SU-DHL-6 (cell line): Measurements from ENCODE around the gene BPIFB2.

Experiments
- H2AFZ ChIP-seq: fragments of 200-600 bp; sonication (generic); 2 replicates; pipeline ENCODE4 v1.6.1; 2014; ENCODE audit warnings: low read depth, mild to moderate bottlenecking, moderate library complexity, mixed read lengths, antibody characterized with exemption, low read length; ENCODE audit not compliant: severe bottlenecking
- H3F3A ChIP-seq: fragments of 200-600 bp; shearing (Covaris generic); 2 replicates; pipeline ENCODE4 v1.6.0; 2016; ENCODE audit warnings: antibody characterized with exemption, mild to moderate bottlenecking; ENCODE audit not compliant: insufficient read depth
- H3K27ac ChIP-seq: fragments of 200-600 bp; sonication (generic); 2 replicates; pipeline ENCODE4 v1.5.1; 2016; ENCODE audit warnings: low read depth, mild to moderate bottlenecking, low read length, moderate library complexity, mixed read lengths
- H3K27me3 ChIP-seq: fragments of 200-600 bp; sonication (generic), shearing (Covaris generic); 2 replicates; pipeline ENCODE4 v1.6.0; 2014; ENCODE audit warnings: mild to moderate bottlenecking, low read length
- H3K36me3 ChIP-seq: fragments of 200-600 bp; sonication (generic); 2 replicates; pipeline ENCODE4 v1.6.1; 2014; ENCODE audit warnings: mild to moderate bottlenecking, low read length, mixed read lengths
- H3K4me2 ChIP-seq: fragments of 300-600, 200-600 bp; shearing (Covaris generic), sonication (generic); 2 replicates; pipeline ENCODE4 v1.6.0; 2014; ENCODE audit warnings: low read length, low read depth, mild to moderate bottlenecking; ENCODE audit not compliant: poor library complexity, severe bottlenecking
- H3K4me3 ChIP-seq: fragments of 200-600 bp; sonication (generic); 2 replicates; pipeline ENCODE4 v1.5.1; 2014; ENCODE audit warnings: antibody characterized with exemption, low read length, mild to moderate bottlenecking, mixed read lengths; ENCODE audit not compliant: insufficient read depth, poor library complexity, severe bottlenecking
- H3K79me2 ChIP-seq: fragments of 200-600 bp; sonication (generic); 2 replicates; pipeline ENCODE4 v1.6.1; 2014; ENCODE audit warnings: mild to moderate bottlenecking, low read length, moderate library complexity; ENCODE audit not compliant: insufficient read depth
- H3K9ac ChIP-seq: fragments of 200-600 bp; sonication (generic); 2 replicates; pipeline ENCODE4 v1.7.0; 2014; ENCODE audit warnings: mild to moderate bottlenecking, low read length
- H3K9me2 ChIP-seq: fragments of 200-600 bp; sonication (generic); replicated peaks from 2 replicates; pipeline ENCODE4 v1.6.1; 2014; ENCODE audit warnings: low read length; ENCODE audit not compliant: insufficient read depth
- H3K9me3 ChIP-seq: fragments of 200-600 bp; sonication (generic); 2 replicates; pipeline ENCODE4 v1.6.1; 2014; ENCODE audit warnings: low read length, mixed read lengths; ENCODE audit not compliant: insufficient read depth
- H4K20me1 ChIP-seq: fragments of 200-600 bp; sonication (generic); 2 replicates; pipeline ENCODE4 v1.6.1; 2014; ENCODE audit warnings: low read depth, mild to moderate bottlenecking, antibody characterized with exemption, low read length, moderate library complexity, mixed read lengths
- EZH2phosphoT487 ChIP-seq: fragments of 200-600 bp; sonication (generic), shearing (Covaris generic); conservative IDR thresholded peaks from 2 replicates; pipeline ENCODE4 v1.6.1; 2018; ENCODE audit warnings: mild to moderate bottlenecking, antibody characterized with exemption, low read length, moderate library complexity, mixed read lengths
- TF ChIP-seq, protein P1 (sequence below): fragments of 200-600 bp; sonication (generic); IDR thresholded peaks from one replicate; pipeline ENCODE4 v1.5.1; 2017; ENCODE audit warnings: antibody characterized with exemption, mild to moderate bottlenecking, low read length, moderate library complexity; ENCODE audit not compliant: insufficient read depth, poor library complexity, severe bottlenecking

Gene BPIFB2

DNA sequence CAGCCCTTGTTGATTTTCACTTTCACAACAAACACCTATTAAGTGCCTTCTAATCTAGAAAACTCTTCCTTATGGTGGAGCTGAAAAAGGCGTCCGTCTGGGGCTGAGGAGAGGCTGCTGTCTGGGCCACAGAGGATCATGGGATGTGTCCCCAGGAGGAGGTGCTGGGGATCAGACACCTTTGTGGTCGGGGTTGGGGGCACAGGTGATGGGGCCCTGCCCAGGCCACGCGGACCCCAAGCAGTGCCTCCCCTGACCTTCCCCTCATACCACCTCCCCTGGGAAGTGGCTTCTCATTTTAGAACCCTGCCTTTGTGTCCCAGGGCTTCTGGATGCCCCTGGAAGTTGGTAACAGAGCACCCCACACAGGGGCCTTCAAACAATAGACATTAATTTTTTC is 44.3 kb upstream of the BPIFB2 start:
- Histone ChIP-seq H3K36me3 (no peaks in the 10 kb centered on the region), H3K79me2 (no peaks in the 10 kb centered on the region), H4K20me1 (no peaks in the 10 kb centered on the region), H3F3A (no peaks in the 10 kb centered on the region), H3K9ac (no peak overlapping the region), H3K9me3 (no peaks in the 10 kb centered on the region), H3K27ac (no peak overlapping the region), H3K4me2 (no peak overlapping the region), H2AFZ (no peak overlapping the region), H3K9me2 (no peaks in the 10 kb centered on the region), H3K4me3 (no peak overlapping the region), H3K27me3 (no peaks in the 10 kb centered on the region)
- TF ChIP-seq, protein P1, sequence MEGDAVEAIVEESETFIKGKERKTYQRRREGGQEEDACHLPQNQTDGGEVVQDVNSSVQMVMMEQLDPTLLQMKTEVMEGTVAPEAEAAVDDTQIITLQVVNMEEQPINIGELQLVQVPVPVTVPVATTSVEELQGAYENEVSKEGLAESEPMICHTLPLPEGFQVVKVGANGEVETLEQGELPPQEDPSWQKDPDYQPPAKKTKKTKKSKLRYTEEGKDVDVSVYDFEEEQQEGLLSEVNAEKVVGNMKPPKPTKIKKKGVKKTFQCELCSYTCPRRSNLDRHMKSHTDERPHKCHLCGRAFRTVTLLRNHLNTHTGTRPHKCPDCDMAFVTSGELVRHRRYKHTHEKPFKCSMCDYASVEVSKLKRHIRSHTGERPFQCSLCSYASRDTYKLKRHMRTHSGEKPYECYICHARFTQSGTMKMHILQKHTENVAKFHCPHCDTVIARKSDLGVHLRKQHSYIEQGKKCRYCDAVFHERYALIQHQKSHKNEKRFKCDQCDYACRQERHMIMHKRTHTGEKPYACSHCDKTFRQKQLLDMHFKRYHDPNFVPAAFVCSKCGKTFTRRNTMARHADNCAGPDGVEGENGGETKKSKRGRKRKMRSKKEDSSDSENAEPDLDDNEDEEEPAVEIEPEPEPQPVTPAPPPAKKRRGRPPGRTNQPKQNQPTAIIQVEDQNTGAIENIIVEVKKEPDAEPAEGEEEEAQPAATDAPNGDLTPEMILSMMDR, result no peak
- no peak for TF ChIP-seq EZH2phosphoT487

DNA sequence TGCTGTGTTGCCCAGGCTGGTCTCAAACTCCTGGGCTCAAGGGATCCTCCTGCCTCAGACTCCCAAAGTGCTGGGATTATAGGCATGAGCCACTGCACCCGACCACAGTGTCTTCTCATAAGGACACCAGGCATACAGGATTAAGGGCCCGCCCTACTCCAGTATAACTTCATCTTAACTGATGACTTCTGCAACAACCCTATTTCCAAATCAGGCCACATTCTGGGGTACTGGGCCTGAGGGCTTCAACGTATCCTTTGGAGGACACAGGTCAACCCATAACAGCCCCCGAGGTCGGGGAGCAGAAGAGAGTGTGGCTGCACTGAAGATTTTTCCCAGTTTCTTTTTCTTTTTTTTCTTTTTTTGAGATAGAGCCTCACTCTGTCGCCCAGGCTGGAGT is 42.9 kb upstream of the BPIFB2 start:
- Histone ChIP-seq H3K36me3 (no peaks in the 10 kb centered on the region), H3K27me3 (no peaks in the 10 kb centered on the region), H3K4me2 (no peak overlapping the region), H3K4me3 (no peak overlapping the region), H4K20me1 (no peaks in the 10 kb centered on the region), H3K9ac (no peak overlapping the region), H3K27ac (no peak overlapping the region), H3K9me2 (no peaks in the 10 kb centered on the region), H3K9me3 (no peaks in the 10 kb centered on the region), H2AFZ (no peak overlapping the region), H3F3A (no peaks in the 10 kb centered on the region), H3K79me2 (no peaks in the 10 kb centered on the region)
- TF ChIP-seq, protein P1, result no peak
- no peak for TF ChIP-seq EZH2phosphoT487

DNA sequence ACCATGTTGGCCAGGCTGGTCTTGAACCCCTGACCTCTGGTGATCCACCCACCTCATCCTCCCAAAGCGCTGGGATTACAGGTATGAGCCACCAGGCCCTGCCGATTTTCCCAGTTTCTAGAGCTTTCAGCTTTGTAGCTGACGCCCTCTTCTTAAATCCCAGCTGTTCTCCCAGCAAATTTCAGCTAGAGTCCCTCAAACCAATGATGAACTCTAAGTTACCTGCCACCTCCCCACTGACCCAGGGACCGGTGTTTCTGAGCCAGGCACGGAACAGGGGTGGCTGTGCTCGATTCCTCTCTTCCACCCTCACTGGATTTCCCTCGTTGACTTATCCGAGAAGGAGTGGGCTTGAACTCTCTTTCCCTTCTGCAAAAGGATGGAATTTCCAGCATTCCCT is 42.4 kb upstream of the BPIFB2 start:
- TF ChIP-seq, protein P1, result no peak
- no peak for TF ChIP-seq EZH2phosphoT487
- no peak overlapping the region for H3K27ac ChIP-seq

More for the DNA sequence above, 42.4 kb upstream of the BPIFB2 start:
- Histone ChIP-seq H2AFZ (no peak overlapping the region), H3K27me3 (no peaks in the 10 kb centered on the region), H3F3A (no peaks in the 10 kb centered on the region), H3K4me3 (no peak overlapping the region), H3K79me2 (no peaks in the 10 kb centered on the region), H3K36me3 (no peaks in the 10 kb centered on the region), H3K9me3 (no peaks in the 10 kb centered on the region), H3K9ac (no peak overlapping the region), H3K9me2 (no peaks in the 10 kb centered on the region), H3K4me2 (no peak overlapping the region), H4K20me1 (no peaks in the 10 kb centered on the region)
